Stimulated activated CD8-positive, alpha-beta memory T cell treated with anti-CD3 and anti-CD28 coated beads, Interleukin-7, amount 100 ng/mL, for 24 hours (primary cell): Measurements from ENCODE around the gene PRR36.
A peak's percentile ranks its signal among the peaks of the same experiment; 100 is the strongest.

Experiments used
- DNase-seq: peaks from one replicate; pipeline ENCODE4 v3.0.0-alpha.2; 2020; ENCODE audit warnings: low read depth

PRR36 gene

GRCh38 chr19:7871437-7872305 is 2.5 kb downstream of the PRR36 start:
- DNase-seq = peak; percentile 59

- DNase-seq = peak; percentile 10
Observed at GRCh38 chr19:7870571-7871436, 3.4 kb downstream of the PRR36 start.

- DNase-seq = no peak
Observed at GRCh38 chr19:7869910-7870511, 4.2 kb downstream of the PRR36 start.

DNA sequence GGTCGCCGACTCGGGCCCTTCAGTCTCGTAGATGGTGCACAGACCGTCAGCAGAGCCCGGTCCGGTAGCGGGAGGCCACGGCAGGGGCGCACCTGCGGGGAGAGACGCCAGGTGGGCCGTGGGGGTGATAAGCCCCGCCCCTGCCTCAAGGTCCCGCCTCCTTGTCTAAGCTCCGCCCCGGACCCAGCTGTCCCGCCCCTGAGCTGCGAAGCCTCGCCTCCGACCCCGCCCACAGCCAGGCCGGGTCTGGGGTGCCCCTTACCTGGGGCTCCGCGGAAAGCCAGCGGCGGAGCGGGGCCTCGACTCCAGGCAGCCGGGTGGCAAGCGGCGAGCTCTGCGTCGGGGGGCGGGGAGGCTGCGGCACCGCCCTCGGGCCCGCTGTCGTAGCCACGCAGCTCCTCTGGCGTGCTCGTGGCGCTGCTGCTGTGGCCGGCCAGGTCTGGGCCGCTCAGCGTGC is 4.7 kb downstream of the PRR36 start:
- DNase-seq = peak; percentile 54

GRCh38 chr19:7868671-7869452 is 5.3 kb downstream of the PRR36 start:
- peak; percentile 46 for DNase-seq

DNA sequence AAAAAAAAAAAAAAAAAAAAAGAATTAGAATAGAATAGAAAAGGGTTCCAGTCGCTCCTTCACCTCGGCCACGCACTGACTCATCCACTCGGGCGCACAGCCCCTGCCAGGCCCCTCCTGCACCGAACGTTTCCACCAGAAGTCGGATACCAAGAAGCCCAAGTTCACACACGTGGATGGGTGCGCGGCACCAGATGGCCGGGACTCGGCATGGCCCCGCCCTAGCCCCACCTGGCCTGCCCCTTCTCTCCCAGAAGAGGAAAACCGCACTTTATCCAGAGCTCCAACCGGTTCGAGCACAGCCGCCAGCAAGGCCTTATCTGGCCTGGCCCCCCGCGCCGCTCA is 5.9 kb downstream of the PRR36 start:
- no peak for DNase-seq

DNA sequence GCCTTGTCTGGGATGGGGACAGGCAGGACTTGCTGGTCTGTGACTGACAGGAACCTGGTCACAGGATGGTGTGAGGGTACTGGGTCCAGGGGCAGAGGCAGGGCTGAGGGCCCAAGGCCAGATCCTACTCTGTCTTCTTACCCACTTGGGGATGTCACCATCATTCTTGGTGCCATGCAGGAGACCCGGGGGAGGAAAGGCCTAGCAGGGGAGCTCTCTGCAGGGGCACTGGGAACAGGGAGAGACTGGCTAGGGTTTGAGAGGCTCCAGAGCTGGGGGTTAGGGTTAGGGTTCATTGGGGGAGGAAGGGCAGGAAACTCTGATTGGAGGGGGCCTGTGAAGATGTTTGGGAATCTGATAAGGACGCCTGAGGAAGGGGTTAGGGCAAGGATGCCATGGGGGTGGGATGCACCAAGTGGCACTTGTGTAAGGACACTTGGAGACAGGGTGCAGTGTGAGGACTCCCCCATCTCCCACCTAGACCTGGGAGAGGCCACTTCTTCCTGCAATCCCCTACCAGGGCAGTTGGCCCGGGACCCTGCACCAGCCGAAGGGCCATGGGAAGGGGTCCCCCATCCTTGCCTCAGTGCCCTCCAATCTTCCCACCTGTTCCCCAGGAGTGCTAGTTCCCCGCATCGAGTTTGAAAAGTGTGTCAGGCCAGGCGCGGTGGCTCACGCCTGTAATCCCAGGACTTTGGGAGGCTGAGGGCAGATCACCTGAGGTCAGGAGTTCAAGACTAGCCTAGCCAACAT is 6.9 kb downstream of the PRR36 start:
- no peak for DNase-seq

DNA sequence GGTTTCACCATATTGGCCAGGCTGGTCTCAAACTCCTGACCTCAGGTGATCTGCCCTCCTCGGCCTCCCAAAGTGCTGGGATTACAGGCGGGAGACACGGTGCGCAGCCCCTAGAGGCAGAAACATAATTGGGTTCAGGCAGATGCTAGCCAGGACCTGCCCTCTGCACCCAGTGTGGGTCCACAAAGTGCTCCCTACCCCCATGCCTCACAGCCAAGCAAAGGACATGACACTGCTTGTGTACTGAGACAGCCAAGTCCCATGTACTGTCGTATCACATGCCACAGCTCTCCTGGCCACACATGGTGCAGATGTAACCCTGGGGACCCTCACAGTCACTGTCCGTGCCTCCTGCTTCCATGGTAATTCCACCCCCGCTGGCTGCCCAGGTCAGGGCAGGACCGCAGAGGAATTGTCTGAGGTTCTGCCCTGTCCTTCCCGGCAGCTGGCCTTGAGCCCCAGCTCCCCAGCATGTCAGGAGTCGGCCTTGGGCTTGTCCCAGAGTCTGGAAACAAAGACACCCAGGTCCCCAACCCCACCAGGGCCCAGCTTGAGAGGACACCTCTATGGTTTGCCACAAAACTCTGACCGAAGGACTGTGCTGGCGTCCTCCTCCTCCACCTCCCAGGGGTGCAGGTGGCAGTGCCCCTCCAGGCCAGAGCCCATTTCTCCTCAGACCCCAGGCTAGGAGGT is 7.6 kb downstream of the PRR36 start:
- DNase-seq = no peak

GRCh38 chr19:7865262-7865911 is 8.8 kb downstream of the PRR36 start:
- DNase-seq = no peak

- no peak for DNase-seq
Observed at GRCh38 chr19:7864690-7865074, 9.5 kb downstream of the PRR36 start.

DNA sequence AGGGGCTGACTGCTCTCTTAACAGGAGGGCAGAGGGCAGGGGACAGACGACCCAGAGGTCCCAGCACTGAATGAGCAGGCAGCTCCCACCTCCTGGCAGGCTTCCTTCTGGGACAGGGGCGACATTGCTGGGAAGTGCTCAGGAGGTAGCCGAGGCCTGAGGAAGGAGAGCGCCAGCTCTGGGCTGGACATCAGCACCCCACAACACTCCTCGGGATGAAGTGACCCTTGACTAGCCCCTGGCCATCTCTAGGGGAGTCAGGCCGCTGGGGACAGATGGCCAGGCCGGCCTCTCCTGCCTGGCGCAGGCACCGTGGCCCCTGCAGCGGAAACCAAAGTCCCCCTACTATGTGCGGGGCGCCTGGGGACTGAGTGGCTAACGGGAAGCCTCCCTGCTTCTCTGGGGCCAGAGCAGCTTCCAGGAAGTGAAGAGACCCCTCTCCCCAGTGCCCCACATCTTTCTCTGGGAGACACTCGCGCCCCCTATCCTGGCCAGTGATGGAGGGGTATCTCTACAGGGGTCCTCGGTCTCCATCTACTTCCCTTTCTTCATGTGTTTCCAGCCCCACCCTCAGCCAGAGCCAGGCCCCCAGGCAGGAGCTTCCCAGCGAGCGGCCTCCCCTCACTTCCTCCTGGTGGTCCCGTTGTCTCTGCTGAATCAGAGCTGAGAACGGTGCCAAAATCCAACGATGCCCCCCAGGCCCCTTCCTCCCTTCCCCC is 10.1 kb downstream of the PRR36 start:
- no peak for DNase-seq

- DNase-seq = no peak
Observed at GRCh38 chr19:7863157-7863970, 10.8 kb downstream of the PRR36 start.

- DNase-seq = peak; percentile 41
Observed at GRCh38 chr19:7862413-7862951, 11.7 kb downstream of the PRR36 start.

- DNase-seq = no peak
Observed at GRCh38 chr19:7861619-7862412, 12.4 kb downstream of the PRR36 start.

DNA sequence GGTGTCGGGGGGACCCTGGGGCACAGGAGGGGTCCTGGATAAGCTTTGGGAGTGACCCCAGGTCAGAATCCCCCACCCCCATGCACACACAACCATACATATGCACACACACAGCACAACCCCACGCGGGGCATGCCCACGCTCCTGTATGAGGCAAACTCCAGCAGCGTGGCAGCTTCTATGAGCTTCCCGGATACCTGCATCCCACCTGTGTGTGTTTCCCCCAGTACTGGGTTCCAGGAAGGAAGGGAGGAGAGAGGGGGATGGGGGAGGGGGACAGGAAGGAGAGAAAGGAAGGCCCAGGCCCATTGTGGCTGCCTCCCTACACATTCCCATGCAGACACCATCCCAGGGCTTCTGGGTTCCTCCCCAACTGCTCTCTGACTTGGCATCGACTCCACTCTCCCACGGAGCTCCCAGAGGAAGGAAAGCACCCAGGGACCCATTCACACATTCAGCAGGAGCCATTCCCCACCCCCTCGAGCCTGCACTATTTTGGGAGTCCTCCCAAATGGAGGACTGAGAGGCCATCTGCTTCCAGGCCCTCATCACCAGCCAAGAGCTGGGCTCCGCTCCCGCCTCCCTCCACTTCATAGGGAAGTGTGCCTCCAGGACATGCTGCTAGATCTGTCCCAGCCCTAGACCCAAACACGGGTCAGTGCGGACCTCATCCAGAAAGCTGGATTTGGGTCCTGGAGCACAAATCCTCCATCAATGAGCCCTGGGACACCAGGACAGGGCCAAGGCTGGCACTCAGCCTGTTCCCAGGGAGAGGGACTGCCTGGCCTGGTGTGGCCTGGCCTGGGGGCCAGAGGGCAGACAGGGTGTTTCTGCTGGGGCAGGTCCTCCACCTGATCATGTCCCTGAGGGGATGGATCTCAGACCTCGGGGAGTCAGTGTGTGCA is 13.2 kb downstream of the PRR36 start:
- DNase-seq = no peak
